HepG2 (cell line): ENCODE results near the gene CLEC16A. TPM values are rescaled to one million over a fixed set of nuclear protein-coding genes. Genes with fewer than 3 reads are reported as not detected.

Source experiments
- DMAP1 ChIP-seq: IDR thresholded peaks from 2 replicates; pipeline ENCODE4 v1.6.1; 2016
- GABPA ChIP-seq, 2 experiments: IDR thresholded peaks; 2 replicates each; pipeline ENCODE4 v1.6.1; 2011 to 2016; ENCODE audit warnings: low read depth in 2 of 2, low read length in 1 of 2, missing biosample characterization in 1 of 2, missing genetic modification characterization in 1 of 2
- NCOA2 ChIP-seq: sonication (generic); formaldehyde crosslinking; IDR thresholded peaks from 2 replicates; pipeline ENCODE4 v1.8.0; 2022; ENCODE audit warnings: inconsistent platforms
- SMAD9 ChIP-seq: sonication (generic); formaldehyde crosslinking; IDR thresholded peaks from 2 replicates; pipeline ENCODE4 v1.5.1; 2020; ENCODE audit warnings: mild to moderate bottlenecking, missing genetic modification reagents
- SOX6 ChIP-seq, 2 experiments: fragments of 450-650 bp in 1 of 2; sonication (generic) in 1 of 2; formaldehyde crosslinking in 1 of 2; IDR thresholded peaks; 2 replicates each; pipeline versions ENCODE4 v1.4.0 to v1.6.1; 2017 to 2020; ENCODE audit warnings: antibody characterized with exemption in 1 of 2, mild to moderate bottlenecking in 1 of 2, missing genetic modification reagents in 1 of 2
- ZBTB7B ChIP-seq: sonication (generic); formaldehyde crosslinking; IDR thresholded peaks from 2 replicates; pipeline ENCODE4 v1.4.0; 2020; ENCODE audit warnings: missing genetic modification reagents
- ZNF234 ChIP-seq: sonication (generic); formaldehyde crosslinking; conservative IDR thresholded peaks from 2 replicates; pipeline ENCODE4 v1.5.1; 2020; ENCODE audit warnings: mild to moderate bottlenecking, missing genetic modification reagents
- ZNF333 ChIP-seq: sonication (generic); formaldehyde crosslinking; IDR thresholded peaks from 2 replicates; pipeline ENCODE4 v1.4.0; 2020; ENCODE audit warnings: mild to moderate bottlenecking, missing genetic modification reagents, borderline replicate concordance
- ZNF496 ChIP-seq: sonication (generic); formaldehyde crosslinking; IDR thresholded peaks from 2 replicates; pipeline ENCODE4 v1.8.1; 2023; ENCODE audit warnings: mild to moderate bottlenecking, moderate library complexity, missing genetic modification reagents; ENCODE audit not compliant: insufficient replicate concordance
- ZNF564 ChIP-seq: sonication (generic); formaldehyde crosslinking; IDR thresholded peaks from 2 replicates; pipeline ENCODE4 v1.8.1; 2023; ENCODE audit warnings: mild to moderate bottlenecking, missing genetic modification reagents
- ZNF598 ChIP-seq: sonication (generic); formaldehyde crosslinking; IDR thresholded peaks from 2 replicates; pipeline ENCODE4 v1.5.1; 2020; ENCODE audit warnings: mild to moderate bottlenecking, missing genetic modification reagents, borderline replicate concordance
- ZNF652 ChIP-seq: IDR thresholded peaks from 2 replicates; pipeline ENCODE4 v1.6.1; 2016; ENCODE audit warnings: low read depth, borderline replicate concordance
- ZNF672 ChIP-seq: sonication (generic); formaldehyde crosslinking; IDR thresholded peaks from 2 replicates; pipeline ENCODE4 v1.8.1; 2022; ENCODE audit warnings: missing genetic modification reagents
- ZNF775 ChIP-seq: sonication (generic); formaldehyde crosslinking; IDR thresholded peaks from 2 replicates; pipeline ENCODE4 v1.4.0; 2020; ENCODE audit warnings: missing genetic modification reagents, mild to moderate bottlenecking, moderate library complexity, borderline replicate concordance
- ZNF839 ChIP-seq: sonication (generic); formaldehyde crosslinking; IDR thresholded peaks from 2 replicates; pipeline ENCODE4 v1.4.0; 2020; ENCODE audit warnings: missing genetic modification reagents, mild to moderate bottlenecking, borderline replicate concordance
- polyA plus RNA-seq, 8 experiments: library from polyadenylated mRNA; depleted of rRNA in 3 of 8; stranded (reverse) in 7 of 8; unstranded in 1 of 8; fragments of >200 nt; fragmentation: Illumina TruSeq in 4 of 8; extraction: Trizol in 4 of 8; gene quantifications; 2 replicates each; pipeline versions ENCODE4 v1.2.1 to v1.2.3, GENCODE V29; 2011 to 2016; ENCODE audit warnings: low read depth in 4 of 8, missing spikeins in 1 of 8, mixed read lengths in 1 of 8; ENCODE audit not compliant: insufficient read depth in 1 of 8
- total RNA-seq, 5 experiments: library from RNA; depleted of rRNA; stranded (reverse); fragments of >200 nt; fragmentation: Illumina TruSeq; extraction: Trizol; gene quantifications; 2 replicates each; pipeline ENCODE4 v1.2.3, GENCODE V29; 2016; ENCODE audit warnings: low read depth in 1 of 5
- TF ChIP-seq, protein P1 (sequence below): sonication (generic); formaldehyde crosslinking; IDR thresholded peaks from 2 replicates; pipeline ENCODE4 v1.5.0; 2020; ENCODE audit warnings: mild to moderate bottlenecking, missing genetic modification reagents, borderline replicate concordance
- TF ChIP-seq, protein P2 (sequence below): sonication (generic); formaldehyde crosslinking; conservative IDR thresholded peaks from 2 replicates; pipeline ENCODE4 v1.4.0; 2020; ENCODE audit warnings: missing genetic modification reagents
- TF ChIP-seq, protein P3 (sequence below): IDR thresholded peaks from 2 replicates; pipeline ENCODE4 v1.6.1; 2018; ENCODE audit warnings: missing genetic modification reagents, mild to moderate bottlenecking, missing compliant biosample characterization

Gene CLEC16A
- total and polyA plus RNA-seq, 2 of the 13 experiments (the other 11 are each of a cell fraction or from before 2014, with no cell fraction given): 8.5 to 10.3 TPM

DNA sequence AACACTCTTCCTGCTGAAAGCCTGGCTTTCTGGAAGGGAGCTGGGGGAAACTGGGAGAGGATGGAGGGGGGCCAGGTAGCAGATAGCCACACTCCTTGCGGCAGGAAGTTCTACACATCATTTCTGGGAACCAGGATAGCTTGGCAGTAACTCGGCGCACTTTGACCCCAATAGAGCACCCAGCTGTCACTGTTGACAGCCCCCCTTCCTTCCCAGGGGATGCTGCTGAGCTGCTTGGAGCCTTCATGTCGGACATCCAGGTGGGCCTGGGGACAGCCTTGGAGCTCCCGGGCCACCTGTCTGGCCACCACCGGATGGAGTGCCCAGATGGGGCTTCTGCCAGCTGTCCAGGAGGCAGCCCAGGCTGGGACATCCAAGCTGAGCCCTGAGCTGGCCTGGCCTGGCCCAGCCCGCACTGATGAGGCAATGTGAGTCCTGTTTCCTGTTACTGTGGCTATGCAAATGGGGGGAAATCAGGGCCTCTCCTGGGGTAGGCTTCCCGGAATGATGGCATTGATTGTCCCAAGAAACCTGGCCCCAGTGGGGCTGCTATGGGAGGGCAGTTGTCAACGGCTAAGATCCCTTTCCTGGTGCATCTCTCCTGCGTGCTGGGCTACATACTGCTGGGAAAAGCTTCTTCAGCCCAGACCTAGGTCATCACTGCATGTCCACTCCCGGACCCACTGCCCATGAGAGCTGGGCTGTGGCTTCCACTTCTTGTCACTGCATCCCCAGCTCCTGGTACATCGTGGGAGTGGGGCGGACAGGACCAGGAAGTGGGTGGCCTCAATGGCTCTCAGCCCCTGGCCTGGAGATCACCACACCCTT lies 261.6 kb downstream of the CLEC16A start (continued):
- TF ChIP-seq, protein P1, sequence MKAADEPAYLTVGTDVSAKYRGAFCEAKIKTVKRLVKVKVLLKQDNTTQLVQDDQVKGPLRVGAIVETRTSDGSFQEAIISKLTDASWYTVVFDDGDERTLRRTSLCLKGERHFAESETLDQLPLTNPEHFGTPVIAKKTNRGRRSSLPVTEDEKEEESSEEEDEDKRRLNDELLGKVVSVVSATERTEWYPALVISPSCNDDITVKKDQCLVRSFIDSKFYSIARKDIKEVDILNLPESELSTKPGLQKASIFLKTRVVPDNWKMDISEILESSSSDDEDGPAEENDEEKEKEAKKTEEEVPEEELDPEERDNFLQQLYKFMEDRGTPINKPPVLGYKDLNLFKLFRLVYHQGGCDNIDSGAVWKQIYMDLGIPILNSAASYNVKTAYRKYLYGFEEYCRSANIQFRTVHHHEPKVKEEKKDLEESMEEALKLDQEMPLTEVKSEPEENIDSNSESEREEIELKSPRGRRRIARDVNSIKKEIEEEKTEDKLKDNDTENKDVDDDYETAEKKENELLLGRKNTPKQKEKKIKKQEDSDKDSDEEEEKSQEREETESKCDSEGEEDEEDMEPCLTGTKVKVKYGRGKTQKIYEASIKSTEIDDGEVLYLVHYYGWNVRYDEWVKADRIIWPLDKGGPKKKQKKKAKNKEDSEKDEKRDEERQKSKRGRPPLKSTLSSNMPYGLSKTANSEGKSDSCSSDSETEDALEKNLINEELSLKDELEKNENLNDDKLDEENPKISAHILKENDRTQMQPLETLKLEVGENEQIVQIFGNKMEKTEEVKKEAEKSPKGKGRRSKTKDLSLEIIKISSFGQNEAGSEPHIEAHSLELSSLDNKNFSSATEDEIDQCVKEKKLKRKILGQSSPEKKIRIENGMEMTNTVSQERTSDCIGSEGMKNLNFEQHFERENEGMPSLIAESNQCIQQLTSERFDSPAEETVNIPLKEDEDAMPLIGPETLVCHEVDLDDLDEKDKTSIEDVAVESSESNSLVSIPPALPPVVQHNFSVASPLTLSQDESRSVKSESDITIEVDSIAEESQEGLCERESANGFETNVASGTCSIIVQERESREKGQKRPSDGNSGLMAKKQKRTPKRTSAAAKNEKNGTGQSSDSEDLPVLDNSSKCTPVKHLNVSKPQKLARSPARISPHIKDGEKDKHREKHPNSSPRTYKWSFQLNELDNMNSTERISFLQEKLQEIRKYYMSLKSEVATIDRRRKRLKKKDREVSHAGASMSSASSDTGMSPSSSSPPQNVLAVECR (CRISPR knock-in tag): peak; percentile 47; the same call in 1 of the 2 replicates
- TF ChIP-seq ZBTB7B (no peak), ZNF564 (no peak), GABPA (IDR thresholded peaks at IDR 0.05; ENCODE audit: low read depth, low read length) (no peak), GABPA (CRISPR knock-in tag; IDR thresholded peaks at IDR 0.05; ENCODE audit: low read depth) (no peak), ZNF672 (CRISPR knock-in tag) (no peak), DMAP1 (CRISPR knock-in tag) (no peak), ZNF496 (CRISPR knock-in tag) (no peak), ZNF839 (CRISPR knock-in tag) (no peak), ZNF775 (CRISPR knock-in tag) (no peak), SOX6 (IDR thresholded peaks at IDR 0.05) (no peak), SOX6 (CRISPR knock-in tag; IDR thresholded peaks at IDR 0.05) (peak; percentile 42; the same call in 1 of the 2 replicates), ZNF652 (CRISPR knock-in tag) (no peak), ZNF333 (CRISPR knock-in tag) (no peak), SMAD9 (CRISPR knock-in tag) (no peak), NCOA2 (peak; percentile 64), ZNF598 (CRISPR knock-in tag) (peak; percentile 44; the same call in 1 of the 2 replicates), ZNF234 (CRISPR knock-in tag) (no peak)
- TF ChIP-seq, protein P2, sequence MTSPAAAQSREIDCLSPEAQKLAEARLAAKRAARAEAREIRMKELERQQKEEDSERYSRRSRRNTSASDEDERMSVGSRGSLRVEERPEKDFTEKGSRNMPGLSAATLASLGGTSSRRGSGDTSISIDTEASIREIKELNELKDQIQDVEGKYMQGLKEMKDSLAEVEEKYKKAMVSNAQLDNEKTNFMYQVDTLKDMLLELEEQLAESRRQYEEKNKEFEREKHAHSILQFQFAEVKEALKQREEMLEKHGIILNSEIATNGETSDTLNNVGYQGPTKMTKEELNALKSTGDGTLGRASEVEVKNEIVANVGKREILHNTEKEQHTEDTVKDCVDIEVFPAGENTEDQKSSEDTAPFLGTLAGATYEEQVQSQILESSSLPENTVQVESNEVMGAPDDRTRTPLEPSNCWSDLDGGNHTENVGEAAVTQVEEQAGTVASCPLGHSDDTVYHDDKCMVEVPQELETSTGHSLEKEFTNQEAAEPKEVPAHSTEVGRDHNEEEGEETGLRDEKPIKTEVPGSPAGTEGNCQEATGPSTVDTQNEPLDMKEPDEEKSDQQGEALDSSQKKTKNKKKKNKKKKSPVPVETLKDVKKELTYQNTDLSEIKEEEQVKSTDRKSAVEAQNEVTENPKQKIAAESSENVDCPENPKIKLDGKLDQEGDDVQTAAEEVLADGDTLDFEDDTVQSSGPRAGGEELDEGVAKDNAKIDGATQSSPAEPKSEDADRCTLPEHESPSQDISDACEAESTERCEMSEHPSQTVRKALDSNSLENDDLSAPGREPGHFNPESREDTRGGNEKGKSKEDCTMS: no peak
- TF ChIP-seq, protein P3, sequence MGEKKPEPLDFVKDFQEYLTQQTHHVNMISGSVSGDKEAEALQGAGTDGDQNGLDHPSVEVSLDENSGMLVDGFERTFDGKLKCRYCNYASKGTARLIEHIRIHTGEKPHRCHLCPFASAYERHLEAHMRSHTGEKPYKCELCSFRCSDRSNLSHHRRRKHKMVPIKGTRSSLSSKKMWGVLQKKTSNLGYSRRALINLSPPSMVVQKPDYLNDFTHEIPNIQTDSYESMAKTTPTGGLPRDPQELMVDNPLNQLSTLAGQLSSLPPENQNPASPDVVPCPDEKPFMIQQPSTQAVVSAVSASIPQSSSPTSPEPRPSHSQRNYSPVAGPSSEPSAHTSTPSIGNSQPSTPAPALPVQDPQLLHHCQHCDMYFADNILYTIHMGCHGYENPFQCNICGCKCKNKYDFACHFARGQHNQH (CRISPR knock-in tag): 0 out of 2 replicates have a peak, but pooled peaks have one; percentile 55
